Eye (tissue), 1 donor: ENCODE results near the gene PRKN.

ENCODE experiments used
- DNase-seq: peaks from one replicate; pipeline ENCODE4 v3.0.0-alpha.2; 2015

PRKN gene

GRCh38 chr6:161745594-161746141, 981.9 kb downstream of the PRKN start:
- DNase-seq, result peak; percentile 77

- no peak for DNase-seq
Observed at GRCh38 chr6:161745128-161745527, 982.4 kb downstream of the PRKN start.

GRCh38 chr6:161744211-161745067, 983.1 kb downstream of the PRKN start:
- no peak for DNase-seq

- no peak for DNase-seq
Observed at GRCh38 chr6:161743509-161744178, 983.9 kb downstream of the PRKN start.

GRCh38 chr6:161740486-161740885, 987.1 kb downstream of the PRKN start:
- DNase-seq, result no peak

- no peak for DNase-seq
Observed at GRCh38 chr6:161736781-161737292, 990.7 kb downstream of the PRKN start.

- no peak for DNase-seq
Observed at GRCh38 chr6:161736326-161736725, 991.2 kb downstream of the PRKN start.

GRCh38 chr6:161732594-161732993, 995.0 kb downstream of the PRKN start:
- no peak for DNase-seq

GRCh38 chr6:161727083-161727833, 1000.3 kb downstream of the PRKN start:
- DNase-seq, result peak; percentile 52

GRCh38 chr6:161722394-161722793, 1005.2 kb downstream of the PRKN start:
- no peak for DNase-seq

- no peak for DNase-seq
Observed at GRCh38 chr6:161721511-161721910, 1006.1 kb downstream of the PRKN start.

- no peak for DNase-seq
Observed at GRCh38 chr6:161716176-161716575, 1011.4 kb downstream of the PRKN start.

- DNase-seq, result no peak
Observed at GRCh38 chr6:161711938-161712337, 1015.6 kb downstream of the PRKN start.

GRCh38 chr6:161711515-161711914, 1016.1 kb downstream of the PRKN start:
- DNase-seq, result no peak

- no peak for DNase-seq
Observed at GRCh38 chr6:161710698-161711097, 1016.9 kb downstream of the PRKN start.

- peak; percentile 57 for DNase-seq
Observed at GRCh38 chr6:161701056-161701455, 1026.5 kb downstream of the PRKN start.

GRCh38 chr6:161696801-161697200, 1030.8 kb downstream of the PRKN start:
- no peak for DNase-seq

GRCh38 chr6:161694995-161695394, 1032.6 kb downstream of the PRKN start:
- no peak for DNase-seq

- DNase-seq, result no peak
Observed at GRCh38 chr6:161686655-161687054, 1040.9 kb downstream of the PRKN start.

- no peak for DNase-seq
Observed at GRCh38 chr6:161684731-161685475, 1042.7 kb downstream of the PRKN start.

- no peak for DNase-seq
Observed at GRCh38 chr6:161683400-161683799, 1044.2 kb downstream of the PRKN start.

GRCh38 chr6:161682982-161683381, 1044.6 kb downstream of the PRKN start:
- DNase-seq, result no peak
